ENCODE data around the gene OBSCN.

OBSCN gene

GRCh38 chr1:228373681-228374571 is 166.1 kb downstream of the OBSCN start:
- DNase-seq, result no peak

DNA sequence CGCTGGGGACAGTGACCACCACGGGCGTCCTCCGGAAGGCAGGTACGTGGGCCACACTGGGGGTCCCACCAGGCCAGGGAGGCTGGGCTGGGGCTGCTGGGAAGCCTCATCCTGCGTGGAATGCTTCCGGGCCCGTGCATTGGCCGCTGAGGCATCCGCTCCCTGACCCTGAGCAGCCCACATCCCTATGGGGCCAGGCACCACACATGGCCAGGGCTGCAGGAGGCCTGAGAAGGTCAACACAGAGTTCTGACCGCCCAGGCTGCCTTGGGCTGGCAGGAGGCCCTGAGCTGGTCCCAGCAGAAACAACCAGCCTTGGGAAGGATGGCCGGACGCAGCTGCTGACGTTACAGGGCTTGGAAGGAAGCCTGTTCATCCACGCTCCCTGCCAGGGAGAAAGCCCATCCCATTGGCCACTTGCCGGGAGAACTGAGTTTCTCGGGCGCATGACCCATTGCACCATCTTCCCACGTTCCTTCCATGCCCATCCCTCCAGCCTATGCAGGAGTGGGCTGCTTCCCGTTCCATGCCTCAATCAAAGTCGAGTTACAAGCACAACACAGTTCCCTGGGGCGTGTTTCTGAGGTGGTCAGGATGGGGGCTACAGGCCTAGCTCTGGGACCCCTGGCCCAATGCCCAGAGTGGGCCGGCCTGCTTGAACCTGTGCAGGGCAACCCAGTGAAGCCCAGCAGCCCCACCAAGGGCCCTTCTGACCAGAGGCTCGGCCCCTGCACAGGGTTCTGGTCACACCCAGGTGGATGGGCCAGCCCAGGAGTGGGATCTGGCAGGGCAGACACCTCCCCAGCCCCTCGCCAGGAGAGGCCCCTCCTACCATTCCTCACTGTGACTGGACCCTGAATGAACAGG is 167.1 kb downstream of the OBSCN start:
- no peak for DNase-seq

GRCh38 chr1:228375578-228376261 is 167.9 kb downstream of the OBSCN start:
- DNase-seq, result no peak

DNA sequence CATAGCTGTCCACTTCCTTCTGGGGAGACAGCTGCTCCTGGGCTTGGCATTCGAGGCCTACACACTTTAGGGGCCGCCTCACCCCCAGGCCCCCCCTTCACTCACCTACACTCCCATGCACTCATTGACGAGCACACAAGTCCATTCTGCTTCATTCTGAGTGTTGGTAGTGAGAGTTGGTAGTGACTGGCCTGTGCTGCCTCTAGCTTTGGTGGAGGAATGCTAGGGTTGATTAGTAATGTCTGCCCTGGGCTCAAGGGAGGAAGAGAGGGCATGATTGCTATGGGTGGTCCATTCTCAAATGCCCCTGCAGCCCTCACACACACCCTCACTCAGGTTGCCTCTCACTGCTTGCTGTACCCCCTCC is 168.4 kb downstream of the OBSCN start:
- DNase-seq, result no peak

DNA sequence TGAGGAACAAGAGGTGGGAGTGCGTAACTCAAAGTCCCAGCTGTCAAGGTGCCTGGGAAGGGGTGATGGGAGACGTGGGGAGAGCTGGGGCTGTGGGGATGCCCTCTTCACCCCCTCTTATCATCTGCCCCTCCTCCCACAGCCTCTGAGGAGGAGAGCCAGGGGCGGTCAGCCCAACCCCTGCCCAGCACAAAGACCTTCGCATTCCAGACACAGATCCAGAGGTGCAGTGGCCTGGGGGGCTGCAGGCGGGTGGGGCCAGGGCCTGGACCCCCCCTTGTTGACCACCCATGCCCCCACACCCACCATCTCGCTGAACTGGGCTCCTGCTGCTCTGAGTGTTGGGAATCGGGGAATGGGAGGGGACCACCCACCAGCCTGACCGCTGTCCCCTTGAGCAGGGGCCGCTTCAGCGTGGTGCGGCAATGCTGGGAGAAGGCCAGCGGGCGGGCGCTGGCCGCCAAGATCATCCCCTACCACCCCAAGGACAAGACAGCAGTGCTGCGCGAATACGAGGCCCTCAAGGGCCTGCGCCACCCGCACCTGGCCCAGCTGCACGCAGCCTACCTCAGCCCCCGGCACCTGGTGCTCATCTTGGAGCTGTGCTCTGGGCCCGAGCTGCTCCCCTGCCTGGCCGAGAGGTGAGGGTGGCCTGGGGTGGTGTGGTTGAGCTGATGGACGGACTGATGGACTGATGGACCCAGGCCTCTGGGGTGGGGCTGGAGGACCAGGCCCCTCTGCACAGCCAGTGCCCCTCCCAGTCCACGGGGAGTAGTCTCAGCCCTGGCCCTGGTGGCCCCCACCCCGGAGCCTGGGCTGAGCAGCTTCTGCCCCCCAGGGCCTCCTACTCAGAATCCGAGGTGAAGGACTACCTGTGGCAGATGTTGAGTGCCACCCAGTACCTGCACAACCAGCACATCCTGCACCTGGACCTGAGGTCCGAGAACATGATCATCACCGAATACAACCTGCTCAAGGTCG is 169.1 kb downstream of the OBSCN start:
- DNase-seq, result no peak

GRCh38 chr1:228377664-228378089 is 169.8 kb downstream of the OBSCN start:
- no peak for DNase-seq

DNA sequence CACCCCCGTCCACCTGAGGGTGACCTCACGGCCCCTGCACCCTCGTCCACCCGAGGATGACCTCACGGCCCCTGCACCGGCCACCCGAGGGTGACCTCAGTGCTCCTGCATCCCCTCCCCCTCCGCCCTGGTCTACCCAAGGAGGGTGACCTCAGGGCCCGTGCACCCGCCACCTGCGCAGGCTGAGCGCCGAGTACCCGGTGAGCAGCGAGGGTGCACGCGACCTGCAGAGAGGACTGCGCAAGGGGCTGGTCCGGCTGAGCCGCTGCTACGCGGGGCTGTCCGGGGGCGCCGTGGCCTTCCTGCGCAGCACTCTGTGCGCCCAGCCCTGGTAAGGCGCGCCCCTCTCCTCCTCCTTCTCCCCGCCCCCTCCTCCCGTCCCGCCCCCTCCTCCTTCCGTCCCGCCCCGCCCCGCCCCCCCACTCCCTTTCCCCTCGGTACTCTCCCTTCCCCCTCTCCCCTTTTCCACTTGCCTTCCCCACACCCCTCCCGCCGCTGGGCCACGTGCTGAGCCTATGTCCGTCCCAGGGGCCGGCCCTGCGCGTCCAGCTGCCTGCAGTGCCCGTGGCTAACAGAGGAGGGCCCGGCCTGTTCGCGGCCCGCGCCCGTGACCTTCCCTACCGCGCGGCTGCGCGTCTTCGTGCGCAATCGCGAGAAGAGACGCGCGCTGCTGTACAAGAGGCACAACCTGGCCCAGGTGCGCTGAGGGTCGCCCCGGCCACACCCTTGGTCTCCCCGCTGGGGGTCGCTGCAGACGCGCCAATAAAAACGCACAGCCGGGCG is 170.4 kb downstream of the OBSCN start:
- DNase-seq, result peak; percentile 74 to 81

GRCh38 chr1:228378873-228379460 is 171.1 kb downstream of the OBSCN start:
- DNase-seq, result no peak

- DNase-seq, result no peak
These were observed 171.8 kb downstream of the OBSCN start for GRCh38 chr1:228379666-228380065.

- DNase-seq, result no peak
These were observed 173.5 kb downstream of the OBSCN start for GRCh38 chr1:228381356-228381755.

DNA sequence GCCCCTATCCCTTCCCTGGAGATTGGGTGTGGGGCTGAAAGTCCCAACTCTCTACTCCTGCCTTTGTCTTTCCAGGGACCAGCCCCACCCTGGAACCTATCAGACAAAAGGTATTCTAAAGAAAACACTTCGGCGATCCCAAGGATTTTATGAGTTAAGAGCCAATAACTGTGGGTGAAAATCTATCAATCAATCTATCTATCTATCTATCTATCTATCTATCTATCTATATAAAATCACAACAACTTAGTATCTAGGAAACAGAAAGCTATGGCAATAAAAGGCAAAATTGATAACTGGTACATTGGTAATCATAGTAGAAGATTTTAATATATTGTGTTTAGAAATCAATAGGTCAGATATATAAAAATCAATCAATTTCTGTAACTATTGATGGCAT is 175.9 kb downstream of the OBSCN start:
- DNase-seq, result no peak

DNA sequence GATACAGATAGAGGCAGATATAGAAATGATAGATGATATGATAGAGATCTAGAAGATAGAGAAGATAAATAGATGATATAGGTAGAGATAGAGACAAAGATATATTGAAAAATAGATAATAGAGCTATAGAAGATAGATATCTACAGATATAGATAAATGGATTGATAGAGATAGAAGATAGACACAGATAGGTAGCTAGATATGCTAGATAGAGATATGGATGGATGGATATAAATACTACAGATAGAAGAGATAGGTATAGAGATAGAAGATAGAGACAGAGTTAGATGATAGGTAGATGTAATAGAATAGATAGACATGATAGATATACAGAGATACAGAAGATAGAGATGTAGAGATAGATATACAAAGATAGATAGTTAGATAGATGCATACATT is 177.4 kb downstream of the OBSCN start:
- no peak for DNase-seq

DNA sequence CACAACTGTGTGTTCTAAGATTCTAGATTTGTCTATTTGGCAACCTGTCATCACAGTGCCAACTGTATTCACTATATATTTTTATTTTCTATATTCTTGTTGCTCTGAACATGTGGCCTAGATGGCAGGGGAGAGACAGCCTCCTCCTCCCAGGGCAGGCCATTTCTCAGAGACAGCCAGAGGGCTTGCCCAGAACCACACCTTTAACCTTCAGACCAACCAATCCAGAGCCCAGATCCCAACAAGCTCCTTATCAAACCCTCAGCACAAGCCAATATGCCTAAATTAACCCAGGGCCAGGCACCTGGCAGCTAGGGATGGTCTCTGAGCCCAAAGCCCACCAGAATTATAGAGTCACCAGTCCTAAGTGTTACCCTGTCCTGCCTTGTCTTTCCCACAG is 179.5 kb downstream of the OBSCN start:
- no peak for DNase-seq

GRCh38 chr1:228390649-228391048 is 182.8 kb downstream of the OBSCN start:
- no peak for DNase-seq

DNA sequence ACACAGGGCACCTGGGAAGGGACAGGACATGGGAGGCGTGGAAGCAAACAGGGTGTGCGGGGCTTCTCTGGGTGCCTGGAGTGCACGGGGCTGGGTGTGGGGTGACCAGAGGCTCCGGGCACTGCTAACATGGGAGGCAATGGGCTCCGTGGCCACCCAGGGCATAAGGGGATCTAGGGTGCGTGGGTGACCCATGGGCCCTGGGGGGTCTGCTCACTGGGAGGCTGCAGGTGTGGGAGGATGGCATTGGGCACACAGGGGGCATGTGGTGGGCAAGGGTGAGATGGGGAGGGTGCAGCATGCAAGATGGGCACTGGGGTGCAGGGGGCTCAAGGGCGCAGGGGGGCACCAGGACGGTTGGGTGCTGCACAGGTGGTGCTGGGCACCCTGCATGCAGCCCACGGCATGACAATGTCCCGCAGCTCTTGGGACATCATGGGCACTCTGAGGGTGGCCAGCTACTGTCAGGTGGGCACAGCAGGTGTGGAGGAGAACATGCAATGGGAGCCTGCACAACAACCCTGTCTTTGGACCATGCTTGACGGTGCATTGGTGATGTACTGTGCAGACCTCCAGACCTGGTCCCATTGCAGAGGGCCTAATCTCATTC is 183.7 kb downstream of the OBSCN start:
- DNase-seq, result no peak

- no peak for DNase-seq
These were observed 184.5 kb downstream of the OBSCN start for GRCh38 chr1:228392111-228392936.

GRCh38 chr1:228393268-228393701 is 185.4 kb downstream of the OBSCN start:
- DNase-seq, result no peak

GRCh38 chr1:228393811-228394570 is 186.1 kb downstream of the OBSCN start:
- DNase-seq, result no peak
